AG09319 (cell line): Measurements from ENCODE around the gene ATP6V1A.

Experiments used
- DNase-seq: peaks from one replicate; pipeline ENCODE4 v3.0.0-alpha.2; 2010; ENCODE audit warnings: low read depth; ENCODE audit errors: extremely low read depth
- TF ChIP-seq, protein P1 (sequence below): IDR thresholded peaks from 2 replicates; pipeline ENCODE4 v1.5.1; 2011; ENCODE audit warnings: low read depth, mild to moderate bottlenecking, inconsistent platforms, low read length, moderate library complexity

Gene ATP6V1A

DNA sequence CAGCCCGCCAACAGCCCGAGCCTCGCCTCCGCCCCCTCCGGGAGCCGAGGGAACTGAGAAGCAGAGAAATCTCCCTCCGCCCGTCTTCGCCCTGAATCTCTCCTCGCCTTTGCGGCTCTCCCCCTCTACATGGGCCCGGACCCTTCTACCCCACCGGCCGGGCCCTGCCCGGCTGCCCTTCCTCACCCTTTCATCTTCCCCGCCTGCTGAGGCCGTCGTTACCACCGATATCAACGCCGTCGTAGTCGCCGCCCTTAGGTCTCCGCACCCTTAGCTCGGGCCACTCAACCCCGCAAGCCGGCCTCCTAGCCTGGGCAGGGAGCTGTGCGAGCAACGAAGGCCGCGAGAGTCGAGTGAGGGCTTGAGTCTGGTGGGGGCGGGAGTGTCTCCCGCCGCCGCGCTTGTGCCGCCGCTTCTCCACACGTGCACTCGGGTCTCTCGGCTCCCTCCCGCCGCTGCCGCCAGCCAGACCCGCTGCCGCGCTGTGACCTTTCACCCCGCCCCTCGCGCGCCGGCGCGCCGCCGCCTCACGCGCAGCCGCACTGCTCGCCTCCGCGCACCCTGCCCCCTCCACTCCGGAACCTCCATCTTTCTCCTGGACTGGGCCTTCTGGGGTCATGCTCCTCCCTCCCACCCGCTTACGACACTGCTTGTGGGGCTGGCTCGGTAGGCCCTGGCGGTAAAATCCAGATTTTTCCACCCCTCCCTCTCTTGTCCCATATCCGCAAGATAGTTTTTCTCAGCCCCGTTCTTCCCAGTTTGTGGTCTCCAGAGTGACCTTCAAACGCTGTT is 883 bp upstream of the ATP6V1A start, which contains the start of gene NAA50:
NAA50 (minus strand) TSS at position 494 of the 792 bp plus-strand sequence; CDS start at position 194, 300 bp downstream.
- peak; percentile 87 for DNase-seq
- TF ChIP-seq, protein P1, sequence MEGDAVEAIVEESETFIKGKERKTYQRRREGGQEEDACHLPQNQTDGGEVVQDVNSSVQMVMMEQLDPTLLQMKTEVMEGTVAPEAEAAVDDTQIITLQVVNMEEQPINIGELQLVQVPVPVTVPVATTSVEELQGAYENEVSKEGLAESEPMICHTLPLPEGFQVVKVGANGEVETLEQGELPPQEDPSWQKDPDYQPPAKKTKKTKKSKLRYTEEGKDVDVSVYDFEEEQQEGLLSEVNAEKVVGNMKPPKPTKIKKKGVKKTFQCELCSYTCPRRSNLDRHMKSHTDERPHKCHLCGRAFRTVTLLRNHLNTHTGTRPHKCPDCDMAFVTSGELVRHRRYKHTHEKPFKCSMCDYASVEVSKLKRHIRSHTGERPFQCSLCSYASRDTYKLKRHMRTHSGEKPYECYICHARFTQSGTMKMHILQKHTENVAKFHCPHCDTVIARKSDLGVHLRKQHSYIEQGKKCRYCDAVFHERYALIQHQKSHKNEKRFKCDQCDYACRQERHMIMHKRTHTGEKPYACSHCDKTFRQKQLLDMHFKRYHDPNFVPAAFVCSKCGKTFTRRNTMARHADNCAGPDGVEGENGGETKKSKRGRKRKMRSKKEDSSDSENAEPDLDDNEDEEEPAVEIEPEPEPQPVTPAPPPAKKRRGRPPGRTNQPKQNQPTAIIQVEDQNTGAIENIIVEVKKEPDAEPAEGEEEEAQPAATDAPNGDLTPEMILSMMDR: peak; percentile 22

DNA sequence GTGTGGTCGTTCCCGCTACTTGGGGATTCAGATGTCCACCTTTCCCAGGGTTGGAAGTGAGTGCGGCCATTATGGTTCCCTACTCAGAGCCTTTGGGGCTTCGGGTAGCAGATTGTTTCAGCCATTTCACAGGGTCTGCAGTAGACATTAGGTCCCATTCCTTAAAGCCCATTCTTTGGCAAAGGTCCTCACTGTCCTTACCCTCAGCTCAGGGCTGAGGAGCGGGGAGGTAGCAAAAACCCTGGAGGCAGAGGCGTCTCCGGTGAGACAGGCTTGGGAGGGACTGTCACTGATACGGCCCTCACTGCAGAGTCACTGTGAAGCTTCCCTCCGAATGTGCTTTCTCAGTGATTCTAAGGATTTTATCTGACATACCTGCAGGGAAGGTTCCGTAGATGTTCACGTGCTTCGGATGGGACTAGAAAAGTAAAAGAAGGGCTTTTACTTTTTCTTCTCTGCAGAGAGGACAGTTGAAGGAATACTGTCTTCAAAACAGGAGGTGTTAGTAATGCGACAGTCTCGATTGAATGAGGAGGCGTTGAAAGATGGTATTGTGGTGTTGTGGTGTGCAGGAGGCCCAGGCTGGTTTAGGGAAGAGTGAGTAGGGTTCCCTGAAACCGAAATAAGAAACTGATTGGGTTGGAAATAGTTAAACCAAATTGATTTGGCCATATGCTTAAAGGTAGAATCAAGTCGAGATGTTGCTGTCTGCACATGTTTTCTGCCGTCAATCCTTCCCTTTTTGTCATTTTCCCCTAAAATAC is 630 bp downstream of the ATP6V1A start:
- no peak for DNase-seq

DNA sequence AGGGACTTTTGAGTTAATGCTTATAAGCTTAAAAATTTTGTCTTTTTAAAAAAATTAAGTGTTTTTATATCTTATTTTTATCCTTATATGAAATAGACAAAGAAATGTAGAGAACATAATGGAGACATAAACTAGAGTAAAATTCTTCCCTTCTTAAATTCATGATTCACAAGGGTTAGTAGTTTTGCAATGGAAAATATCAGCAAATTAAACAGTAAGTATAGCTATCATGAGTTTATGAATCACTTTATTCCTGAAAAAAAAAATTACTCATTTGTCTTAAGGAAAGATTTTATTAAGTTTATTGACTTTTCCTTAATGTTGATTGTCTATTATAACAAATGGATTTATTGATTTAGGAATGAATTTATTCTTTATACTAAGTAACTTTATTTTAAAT is 4.3 kb downstream of the ATP6V1A start:
- TF ChIP-seq, protein P1: no peak
- DNase-seq: no peak

More for the DNA sequence above, 630 bp downstream of the ATP6V1A start:
- TF ChIP-seq, protein P1: no peak

DNA sequence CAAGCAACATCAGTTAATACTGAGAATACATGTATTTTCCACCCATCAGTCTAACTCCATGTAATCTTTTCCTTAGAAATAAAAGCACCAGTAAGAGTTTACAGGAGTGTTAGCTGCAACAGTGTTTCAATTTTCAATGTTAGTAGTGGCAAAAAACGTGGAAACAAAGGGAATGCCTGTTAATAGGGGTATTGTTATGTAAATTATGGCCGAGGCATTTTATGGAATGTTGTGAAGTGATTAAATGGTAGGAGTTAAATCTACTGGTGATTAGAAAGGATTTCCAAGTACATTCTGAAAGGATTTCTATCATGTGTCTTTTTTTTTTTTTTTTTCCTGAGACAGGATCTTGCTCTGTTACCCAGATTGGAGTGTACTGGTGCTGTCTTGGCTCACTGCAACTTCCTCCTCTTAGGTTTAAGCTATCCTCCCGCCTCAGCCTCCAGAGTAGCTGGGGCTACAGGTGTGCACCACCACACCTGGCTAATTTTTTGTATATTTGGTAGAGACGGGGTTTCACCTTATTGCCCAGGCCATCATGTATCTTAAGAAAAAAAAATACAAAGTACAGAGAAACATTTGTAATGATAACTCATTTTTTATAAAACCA is 6.6 kb downstream of the ATP6V1A start:
- TF ChIP-seq, protein P1: no peak
- no peak for DNase-seq

DNA sequence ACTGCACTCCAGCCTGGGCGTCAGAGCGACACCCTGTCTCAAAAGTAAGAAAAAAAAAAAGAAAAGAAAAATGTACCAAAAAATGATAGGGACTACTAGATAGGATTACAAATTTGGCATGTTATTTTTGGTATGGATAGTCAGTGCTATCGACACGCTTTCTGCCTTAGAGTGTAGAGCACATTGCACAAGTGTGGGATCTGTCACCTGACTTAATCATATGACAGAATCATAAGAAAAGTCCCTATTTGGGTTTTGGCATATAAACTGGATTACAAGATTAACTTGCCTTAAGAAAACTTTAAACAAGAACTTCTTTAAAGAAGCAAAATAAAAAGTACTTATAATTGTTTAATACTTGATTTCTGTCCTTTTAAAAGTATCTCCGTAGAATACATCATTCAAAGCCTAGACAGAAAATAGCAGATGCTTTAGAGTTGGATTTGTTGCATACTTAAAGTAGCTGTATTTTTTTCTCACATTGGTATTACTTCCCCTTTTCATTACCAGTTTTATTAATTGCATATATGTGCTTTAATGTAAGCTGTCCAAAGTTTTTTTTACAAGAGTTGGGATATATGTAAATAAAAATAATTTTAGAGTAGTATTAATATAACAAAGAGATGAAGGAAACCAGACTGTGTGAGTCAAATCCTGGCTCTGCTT is 7.8 kb downstream of the ATP6V1A start:
- TF ChIP-seq, protein P1: no peak
- no peak for DNase-seq

DNA sequence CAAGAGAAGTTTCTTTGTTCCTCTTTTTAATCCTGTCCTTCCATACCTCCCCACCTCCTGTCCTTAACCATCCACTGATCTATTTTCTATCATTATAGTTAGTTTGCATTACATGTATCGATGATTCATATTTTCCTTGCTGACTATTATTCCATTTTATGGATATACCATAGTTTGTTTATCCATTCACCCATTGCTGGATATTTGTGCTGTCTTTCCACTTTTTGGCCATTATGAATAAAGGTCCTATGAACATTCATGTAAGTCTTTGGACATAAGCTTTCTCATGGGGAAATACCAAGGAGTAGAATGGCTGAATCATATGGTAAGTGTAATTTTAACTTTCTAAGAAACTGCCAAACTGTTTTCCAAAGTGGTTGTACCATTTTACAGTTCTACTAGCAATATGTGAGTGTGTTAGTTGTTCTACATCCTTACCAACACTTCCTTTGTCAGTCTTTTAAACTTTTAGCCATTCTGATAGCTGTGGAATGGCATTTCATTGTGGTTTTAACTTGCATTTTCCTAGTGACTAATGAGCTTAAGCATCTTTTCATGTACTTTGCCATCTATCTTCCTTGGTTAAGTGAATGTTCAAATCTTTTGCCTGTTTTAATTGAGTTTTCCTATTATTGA is 11.7 kb downstream of the ATP6V1A start:
- DNase-seq: no peak
- TF ChIP-seq, protein P1: no peak
